Islet precursor cell (in vitro differentiated cells): ENCODE results near the gene VAMP1.
A peak's percentile ranks its signal among the peaks of the same experiment; 100 is the strongest.
"Not testable (repeated sequence)": the region's sequence is repeated elsewhere in the genome, so short reads cannot be mapped to it uniquely, and the experiment has no call there.

Source experiments
- DNase-seq: peaks from one replicate; pipeline ENCODE4 v3.0.0-alpha.2; 2018

VAMP1 gene

GRCh38 chr12:6450091-6450868 lies 20.2 kb downstream of the VAMP1 start:
- peak; percentile 49 for DNase-seq

DNA sequence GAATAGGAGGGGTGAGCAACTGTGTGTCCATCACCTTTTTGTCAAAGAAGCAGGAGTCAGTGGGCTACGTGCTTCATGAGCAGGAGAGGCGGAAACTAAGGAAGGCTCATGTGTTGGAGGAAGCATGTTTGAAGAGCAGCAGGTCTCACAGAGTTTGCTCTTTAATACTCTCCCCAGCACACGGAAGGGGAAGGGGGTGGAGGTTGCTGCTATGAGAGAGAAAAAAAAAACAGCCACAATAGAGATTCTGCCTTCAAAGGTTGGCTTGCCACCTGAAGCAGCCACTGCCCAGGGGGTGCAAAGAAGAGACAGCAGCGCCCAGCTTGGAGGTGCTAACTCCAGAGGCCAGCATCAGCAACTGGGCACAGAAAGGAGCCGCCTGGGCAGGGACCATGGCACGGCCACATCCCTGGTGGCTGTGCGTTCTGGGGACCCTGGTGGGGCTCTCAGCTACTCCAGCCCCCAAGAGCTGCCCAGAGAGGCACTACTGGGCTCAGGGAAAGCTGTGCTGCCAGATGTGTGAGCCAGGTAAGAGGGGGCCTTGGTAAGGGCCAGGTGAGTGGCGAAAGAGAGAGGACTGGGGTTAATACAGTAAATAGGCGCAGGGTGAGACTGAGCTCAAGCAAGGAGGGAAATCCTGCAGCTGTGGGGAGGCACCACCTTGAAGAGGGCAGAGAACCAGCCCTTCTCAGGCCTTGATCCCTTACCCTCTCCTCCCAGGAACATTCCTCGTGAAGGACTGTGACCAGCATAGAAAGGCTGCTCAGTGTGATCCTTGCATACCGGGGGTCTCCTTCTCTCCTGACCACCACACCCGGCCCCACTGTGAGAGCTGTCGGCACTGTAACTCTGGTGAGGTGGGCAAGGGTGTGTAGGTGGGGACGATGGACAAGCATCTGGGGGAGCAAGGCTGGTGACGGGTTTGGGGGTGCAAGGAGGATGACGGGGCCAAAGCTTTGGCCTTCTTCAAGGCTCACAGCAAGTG lies 25.5 kb downstream of the VAMP1 start, which contains the start of gene CD27:
Gene CD27, plus strand, starts transcription at position 252 of the 985 bp plus-strand sequence. Its CDS starts 141 bp downstream, at position 393.
- DNase-seq: no peak

DNA sequence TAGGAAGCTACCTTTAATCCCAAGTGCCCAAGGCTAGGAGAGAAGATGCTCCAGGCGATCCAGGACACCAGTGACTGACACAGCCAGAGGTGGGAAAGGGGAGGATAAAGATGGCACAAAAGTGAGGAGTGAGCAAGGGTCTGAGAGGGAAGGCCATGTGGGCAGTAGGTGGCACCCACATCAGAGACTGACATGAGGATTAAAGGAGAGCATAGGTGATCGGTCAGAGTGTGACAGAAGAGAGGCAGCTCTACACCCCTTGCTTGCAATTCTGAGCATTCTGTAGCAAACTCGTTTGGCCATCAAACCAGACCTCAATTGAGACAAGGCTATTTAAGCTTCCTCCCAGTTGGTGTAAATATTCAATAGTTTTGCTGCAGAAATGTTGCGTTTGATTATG lies 26.4 kb downstream of the VAMP1 start:
- DNase-seq: peak; percentile 45

DNA sequence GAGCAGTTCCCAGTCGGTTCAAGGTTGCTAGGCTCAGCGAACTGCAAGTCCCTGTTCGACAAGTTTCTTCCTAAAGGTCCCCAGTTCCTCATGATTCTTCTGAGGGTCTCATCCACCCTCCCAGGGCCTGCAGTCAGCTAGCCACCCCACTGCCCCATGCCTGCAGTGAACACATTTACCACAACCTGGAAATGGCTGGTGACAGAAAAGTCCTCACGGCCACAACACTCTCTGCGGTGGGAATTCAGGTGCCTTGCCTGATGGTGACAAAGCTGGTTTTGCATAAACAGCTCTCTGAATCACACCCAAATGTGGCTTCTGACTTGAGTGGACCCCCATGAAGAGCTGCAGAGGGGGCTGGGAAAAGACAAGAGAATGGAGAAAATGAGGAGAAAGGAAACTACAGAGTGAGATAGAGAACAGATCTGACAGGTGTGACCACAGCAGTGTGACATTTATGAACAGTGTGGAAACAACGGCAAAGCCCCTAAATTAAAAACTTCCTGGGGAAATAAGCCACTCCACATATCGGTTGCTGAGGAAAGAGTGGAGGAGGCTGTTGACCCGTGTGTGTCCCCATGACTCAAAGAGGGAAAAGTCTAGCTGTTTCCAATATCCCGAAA lies 27.0 kb downstream of the VAMP1 start:
- peak; percentile 53 for DNase-seq

DNA sequence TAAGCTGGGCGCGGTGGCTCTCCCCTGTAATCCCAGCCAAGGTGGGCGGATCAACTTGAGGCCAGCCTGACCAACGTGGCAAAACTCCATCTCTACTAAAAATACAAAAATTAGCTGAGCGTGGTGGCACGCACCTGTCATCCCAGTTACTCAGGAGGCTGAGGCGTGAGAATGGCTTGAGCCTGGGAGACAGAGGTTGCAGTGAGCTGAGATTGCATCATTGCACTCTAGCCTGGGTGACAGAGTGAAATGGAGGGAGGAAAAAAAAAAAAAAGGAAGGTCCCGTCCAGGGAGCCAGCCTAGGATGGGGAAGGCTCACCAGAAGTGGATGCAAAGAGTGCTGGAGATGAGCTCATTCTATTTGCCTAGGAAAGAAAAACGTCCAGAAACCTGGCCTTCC lies 27.6 kb downstream of the VAMP1 start:
- DNase-seq: no peak

- no peak for DNase-seq
Observed at GRCh38 chr12:6440391-6440790, 30.1 kb downstream of the VAMP1 start.

DNA sequence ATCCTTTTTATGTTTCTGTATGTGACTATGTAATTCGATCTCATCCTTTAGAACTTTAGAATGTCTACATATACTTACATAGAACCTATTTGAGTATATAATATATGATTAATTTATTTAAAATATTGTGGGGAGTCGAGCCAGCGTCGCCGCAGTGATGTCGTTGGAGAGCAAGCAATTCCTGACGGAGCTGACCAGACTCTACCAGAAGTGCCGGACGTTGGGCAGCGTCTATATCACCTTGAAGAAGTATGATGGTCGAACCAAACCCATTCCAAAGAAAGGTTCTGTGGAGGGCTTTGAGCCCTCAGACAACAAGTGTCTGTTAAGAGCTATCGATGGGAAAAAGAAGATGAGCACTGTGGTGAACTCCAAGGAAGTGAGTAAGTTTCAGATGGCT lies 32.1 kb downstream of the VAMP1 start:
- peak; percentile 32 for DNase-seq

DNA sequence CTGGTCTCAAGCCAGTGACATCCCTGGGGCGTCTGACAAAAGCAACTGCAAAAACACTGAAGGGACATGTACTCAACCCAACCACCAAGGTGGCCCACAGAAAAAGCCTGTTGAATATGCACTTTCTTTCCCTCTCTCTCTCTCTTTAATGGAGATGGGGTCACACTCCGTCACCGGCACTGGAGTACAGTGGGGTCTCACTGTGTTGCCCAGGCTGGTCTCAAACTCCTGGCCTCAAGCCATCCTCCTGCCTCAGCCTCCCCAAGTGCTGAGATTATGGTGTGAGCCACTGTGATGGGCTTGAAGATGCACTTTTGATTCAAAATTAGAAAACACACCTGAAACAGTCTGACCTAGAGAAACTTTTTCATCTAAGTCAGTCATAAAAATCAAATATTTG lies 32.9 kb downstream of the VAMP1 start:
- peak; percentile 23 for DNase-seq

- no peak for DNase-seq
Observed at GRCh38 chr12:6435961-6436715, 34.3 kb downstream of the VAMP1 start.

GRCh38 chr12:6434205-6435140 lies 36.0 kb downstream of the VAMP1 start:
- no peak for DNase-seq

DNA sequence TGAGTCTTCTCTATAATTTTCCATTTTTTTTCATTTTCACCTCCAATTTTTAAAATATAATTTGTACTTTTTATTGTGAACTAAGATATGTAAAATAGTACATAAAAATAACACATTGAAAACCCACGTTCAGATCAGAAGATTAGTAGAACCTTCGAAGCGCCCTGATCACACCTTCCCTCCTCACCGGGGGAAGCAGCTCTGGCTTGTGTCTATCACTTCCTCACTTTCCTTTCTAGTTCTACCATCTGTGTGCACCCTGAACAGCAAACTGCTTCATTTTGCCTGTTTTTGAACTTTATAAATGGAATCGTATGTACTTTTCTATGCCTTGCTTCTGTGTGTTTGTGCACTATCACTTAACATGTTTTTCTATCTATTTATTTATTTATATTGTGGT lies 37.5 kb downstream of the VAMP1 start:
- no peak for DNase-seq

- peak; percentile 57 for DNase-seq
Observed at GRCh38 chr12:6430124-6430989, 40.1 kb downstream of the VAMP1 start.

DNA sequence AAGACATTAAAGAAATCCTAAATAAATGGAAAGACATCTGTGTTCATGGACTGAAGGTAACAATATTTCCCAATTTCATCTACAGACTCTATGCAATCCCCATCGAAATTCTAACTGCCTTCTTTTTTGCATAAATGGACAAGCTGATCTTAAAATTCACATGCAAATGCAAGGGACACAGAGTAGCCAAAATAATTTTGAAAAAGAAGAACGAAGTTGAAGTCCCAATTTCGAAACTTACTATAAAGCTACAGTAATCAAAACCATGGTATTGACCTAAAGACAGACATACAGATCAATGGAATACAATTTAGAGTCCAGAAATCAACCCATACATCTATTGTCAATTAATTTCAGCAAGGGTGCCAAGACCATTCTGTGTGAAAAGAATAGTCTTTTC lies 42.2 kb downstream of the VAMP1 start:
- DNase-seq: no peak

GRCh38 chr12:6427796-6428195 lies 42.7 kb downstream of the VAMP1 start:
- not testable (repeated sequence) for DNase-seq

- DNase-seq: no peak
Observed at GRCh38 chr12:6426882-6427671, 43.4 kb downstream of the VAMP1 start.

DNA sequence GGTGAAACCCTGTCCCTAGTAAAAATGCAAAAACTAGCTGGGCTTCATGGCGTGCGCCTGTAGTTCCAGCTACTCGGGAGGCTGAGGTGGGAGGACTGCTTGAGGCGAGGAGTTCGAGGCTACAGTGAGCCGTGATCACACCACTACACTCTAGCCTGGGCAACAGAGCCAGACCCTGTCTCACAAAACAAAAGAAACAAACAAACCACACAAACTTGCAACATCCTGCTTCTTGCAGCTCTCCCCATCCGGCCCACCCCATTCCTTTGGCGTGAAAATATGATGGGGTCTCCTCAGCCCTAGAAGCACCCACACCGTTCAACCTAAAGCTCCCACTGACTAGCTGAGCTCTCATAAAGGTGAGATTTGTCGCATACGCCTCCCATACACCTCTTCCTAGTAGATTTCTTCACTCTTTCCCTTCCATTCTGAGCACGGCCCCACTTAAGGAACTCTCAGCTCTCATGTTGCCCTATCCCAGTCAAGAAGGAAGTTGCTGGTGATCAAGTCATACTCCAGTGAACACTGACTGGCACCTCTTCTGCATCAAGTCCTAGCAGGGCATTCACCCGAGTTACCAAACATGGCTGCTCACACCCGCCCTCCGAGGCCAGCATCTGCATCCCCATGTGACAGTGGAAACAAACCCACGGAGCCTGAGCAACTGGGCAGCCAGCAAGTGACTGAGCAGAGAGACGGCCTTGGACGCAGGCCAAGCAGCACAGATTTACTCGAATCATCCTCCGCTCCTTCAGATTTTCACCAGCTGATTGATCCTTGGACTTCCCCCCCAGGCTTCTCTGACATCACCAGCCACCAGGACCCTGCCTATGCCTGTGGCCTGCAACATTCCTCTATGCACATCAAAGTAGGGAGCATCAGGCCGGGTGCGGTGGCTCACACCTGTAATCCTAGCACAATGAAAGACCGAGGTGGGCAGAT lies 44.6 kb downstream of the VAMP1 start:
- no peak for DNase-seq

GRCh38 chr12:6424866-6425265 lies 45.6 kb downstream of the VAMP1 start:
- no peak for DNase-seq

- DNase-seq: no peak
Observed at GRCh38 chr12:6424008-6424347, 46.5 kb downstream of the VAMP1 start.
